Testis (tissue), 3 donors: ENCODE results near the gene SOST. TPM values are rescaled to one million over a fixed set of nuclear protein-coding genes. Genes with fewer than 3 reads are reported as not detected.

Source experiments
- DNase-seq: peaks from one replicate; pipeline ENCODE4 v3.0.0-alpha.2; 2019
- H3K27ac ChIP-seq, 2 donors: fragments of 200-600 bp; sonication (generic); one replicate each; pipeline ENCODE4 v1.5.1; 2019
- H3K27me3 ChIP-seq: fragments of 200-600 bp; sonication (generic); one replicate; pipeline ENCODE4 v1.5.1; 2019
- H3K36me3 ChIP-seq: fragments of 200-600 bp; sonication (generic); one replicate; pipeline ENCODE4 v1.5.1; 2017; ENCODE audit warnings: low read depth; ENCODE audit errors: missing control alignments
- H3K4me1 ChIP-seq: fragments of 200-600 bp; sonication (generic); one replicate; pipeline ENCODE4 v1.5.1; 2019
- H3K4me3 ChIP-seq, 2 donors: fragments of 200-600 bp; sonication (generic); one replicate each; pipeline ENCODE4 v1.5.1; 2017 to 2019
- H3K9me3 ChIP-seq: fragments of 200-600 bp; sonication (generic); one replicate; pipeline ENCODE4 v1.5.1; 2017
- POLR2A ChIP-seq: fragments of 450-650 bp; IDR thresholded peaks from one replicate; pipeline ENCODE4 v1.6.1; 2017; ENCODE audit warnings: antibody characterized with exemption, mild to moderate bottlenecking, moderate library complexity
- WGBS, 2 donors: methylation state at CpG; one replicate each; pipeline ENCODE4 v1.1.5; 2018; 5-methylcytosine and 5-hydroxymethylcytosine counted together
- intact Hi-C: fragments of 100-400 bp; cut with DNase I; formaldehyde crosslinking; loops from one replicate; pipeline ENCODE4 v1.15.1; 2023; ENCODE audit warnings: low total_unique reads
- polyA plus RNA-seq: library from polyadenylated mRNA; stranded (reverse); fragments of 350-450 nt; fragmentation: Illumina TruSeq; extraction: RNeasy Lipid Tissue Mini Kit (QIAGEN cat#74804); gene quantifications from one replicate; pipeline ENCODE4 v1.2.3, GENCODE V29; 2014; ENCODE audit warnings: low read depth, low replicate concordance; ENCODE audit not compliant: insufficient read depth
- total RNA-seq, 2 donors: library from RNA; depleted of rRNA; stranded (reverse); fragments of >200 nt; gene quantifications; one replicate each; pipeline ENCODE4 v1.2.3, GENCODE V29; 2016
- TF ChIP-seq, protein P1 (sequence below), 3 experiments: fragments of 450-650 bp in 2 of 3; fragments of 200-600 bp in 1 of 3; sonication (generic) in 1 of 3; IDR thresholded peaks; one replicate each; pipeline ENCODE4 v1.5.1; 2016 to 2019; ENCODE audit warnings: antibody characterized with exemption in 3 of 3, mild to moderate bottlenecking in 2 of 3, moderate library complexity in 1 of 3

Gene SOST
- total and polyA plus RNA-seq, 3 donors from 2014 or later, result 0.24 TPM; not detected in 2

DNA sequence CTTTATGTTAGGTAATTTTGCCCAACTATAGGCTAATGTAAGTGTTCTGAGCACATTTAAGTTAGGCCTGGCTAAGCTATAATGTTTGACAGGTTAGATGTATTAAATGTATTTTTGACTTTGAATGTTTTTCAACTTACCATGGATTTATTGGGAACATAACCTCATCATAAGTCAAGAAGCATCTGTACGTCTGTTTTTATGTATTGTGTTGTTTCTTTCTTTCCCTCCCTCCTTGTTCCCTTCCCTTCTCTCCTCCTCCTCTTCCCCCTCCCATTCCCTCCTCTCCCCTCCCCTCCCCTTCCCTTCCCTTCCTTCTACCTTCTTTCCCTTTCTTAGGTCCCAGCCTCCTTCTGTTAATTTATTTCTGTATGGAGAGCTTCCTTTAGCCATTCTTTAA is 30.9 kb upstream of the SOST start:
- Histone ChIP-seq H3K4me1 (no peaks in the 10 kb centered on the region), H3K9me3 (no peaks in the 10 kb centered on the region), H3K27ac (no peak overlapping the region), H3K36me3 (no peaks in the 10 kb centered on the region), H3K27me3 (no peaks in the 10 kb centered on the region), H3K4me3 (peak overlapping the region in 1 of 2 donors; percentile 13)
- TF ChIP-seq, protein P1, sequence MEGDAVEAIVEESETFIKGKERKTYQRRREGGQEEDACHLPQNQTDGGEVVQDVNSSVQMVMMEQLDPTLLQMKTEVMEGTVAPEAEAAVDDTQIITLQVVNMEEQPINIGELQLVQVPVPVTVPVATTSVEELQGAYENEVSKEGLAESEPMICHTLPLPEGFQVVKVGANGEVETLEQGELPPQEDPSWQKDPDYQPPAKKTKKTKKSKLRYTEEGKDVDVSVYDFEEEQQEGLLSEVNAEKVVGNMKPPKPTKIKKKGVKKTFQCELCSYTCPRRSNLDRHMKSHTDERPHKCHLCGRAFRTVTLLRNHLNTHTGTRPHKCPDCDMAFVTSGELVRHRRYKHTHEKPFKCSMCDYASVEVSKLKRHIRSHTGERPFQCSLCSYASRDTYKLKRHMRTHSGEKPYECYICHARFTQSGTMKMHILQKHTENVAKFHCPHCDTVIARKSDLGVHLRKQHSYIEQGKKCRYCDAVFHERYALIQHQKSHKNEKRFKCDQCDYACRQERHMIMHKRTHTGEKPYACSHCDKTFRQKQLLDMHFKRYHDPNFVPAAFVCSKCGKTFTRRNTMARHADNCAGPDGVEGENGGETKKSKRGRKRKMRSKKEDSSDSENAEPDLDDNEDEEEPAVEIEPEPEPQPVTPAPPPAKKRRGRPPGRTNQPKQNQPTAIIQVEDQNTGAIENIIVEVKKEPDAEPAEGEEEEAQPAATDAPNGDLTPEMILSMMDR (IDR thresholded peaks at IDR 0.05), result no peak
- no peak for TF ChIP-seq POLR2A
- intact Hi-C loops, result no loop called here
- no peak for DNase-seq
- 73 to 75% methylated on average over 1 of the region's 1 CpG for WGBS, 2 donors

DNA sequence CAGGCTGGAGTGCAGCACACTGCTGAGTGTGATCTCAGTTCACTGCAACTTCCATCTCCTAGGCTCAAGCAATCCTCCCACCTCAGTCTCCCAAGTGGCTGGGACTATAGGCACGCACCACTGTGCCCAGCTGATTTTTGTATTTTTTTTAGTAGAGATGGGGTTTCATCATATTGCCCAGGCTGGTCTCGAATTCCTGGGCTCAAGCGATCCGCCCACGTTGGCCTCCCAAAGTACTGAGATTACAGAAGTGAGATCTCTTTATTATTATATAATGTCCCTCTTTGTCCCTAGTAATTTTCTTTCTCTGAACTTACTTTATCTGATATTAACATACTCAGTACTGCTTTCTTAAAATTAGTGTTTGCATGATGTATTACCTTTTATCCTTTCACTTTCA is 29.9 kb upstream of the SOST start:
- TF ChIP-seq POLR2A, result no peak
- TF ChIP-seq, protein P1 (IDR thresholded peaks at IDR 0.05), result no peak
- intact Hi-C loops, result no loop called here
- Histone ChIP-seq H3K27me3 (no peaks in the 10 kb centered on the region), H3K9me3 (no peaks in the 10 kb centered on the region), H3K4me1 (no peaks in the 10 kb centered on the region), H3K36me3 (no peaks in the 10 kb centered on the region), H3K4me3 (peak overlapping the region in 1 of 2 donors; percentile 13), H3K27ac (no peak overlapping the region)
- 59 to 60% methylated on average over 5 of the region's 5 CpGs for WGBS, 2 donors
- no peak for DNase-seq

DNA sequence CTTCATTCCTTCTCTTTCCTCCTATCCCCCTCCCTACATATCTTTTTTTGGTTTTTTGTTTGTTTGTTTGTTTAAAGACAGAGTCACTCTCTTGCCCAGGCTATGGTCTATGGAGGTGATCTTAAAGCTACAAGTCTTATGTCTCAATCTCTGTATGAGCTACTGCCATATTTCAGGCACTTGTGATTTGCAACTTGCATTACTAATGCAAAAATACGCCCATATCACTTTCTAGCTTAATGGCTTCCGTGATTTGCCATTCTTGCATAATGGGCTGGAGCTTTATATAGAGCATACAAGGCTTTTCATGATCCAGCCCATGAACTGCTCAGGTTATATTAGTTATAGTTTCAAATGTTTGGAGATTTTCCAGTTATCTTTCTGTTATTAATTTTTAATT is 29.1 kb upstream of the SOST start:
- no peak overlapping the region for H3K27ac ChIP-seq
- WGBS, 2 donors, result 85 to 86% methylated on average over 2 of the region's 2 CpGs
- no peak for TF ChIP-seq POLR2A
- TF ChIP-seq, protein P1 (IDR thresholded peaks at IDR 0.05), result no peak
- H3K9me3 ChIP-seq, result no peaks in the 10 kb centered on the region
- DNase-seq, result no peak
- intact Hi-C loops, result no loop called here
- no peak overlapping the region for H3K4me3 ChIP-seq
- no peaks in the 10 kb centered on the region for H3K4me1 ChIP-seq
- no peaks in the 10 kb centered on the region for H3K36me3 ChIP-seq
- H3K27me3 ChIP-seq, result no peaks in the 10 kb centered on the region

DNA sequence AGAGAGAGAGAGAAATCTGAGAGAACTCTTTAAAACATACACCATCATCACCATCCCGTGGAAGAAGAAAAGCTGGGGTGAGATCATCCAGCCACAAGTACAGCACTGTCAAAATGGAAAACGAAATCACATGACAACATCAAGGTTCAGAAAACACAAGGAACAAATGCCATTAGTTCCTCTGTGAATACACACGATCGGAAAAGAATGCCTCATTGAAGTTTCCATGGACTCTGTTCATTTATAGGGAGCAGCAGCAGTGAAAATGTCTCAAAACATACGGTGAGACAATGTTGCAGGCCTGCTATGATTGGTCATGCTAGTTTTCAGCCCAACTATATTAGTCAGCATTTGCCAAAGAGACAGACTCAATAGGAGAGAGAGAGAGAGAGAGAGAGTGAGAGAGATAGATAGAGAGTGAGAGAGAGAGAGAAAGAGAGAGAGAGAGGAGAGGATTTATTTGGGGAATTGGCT is 26.1 kb upstream of the SOST start:
- WGBS, 2 donors, result 86 to 87% methylated on average over 5 of the region's 5 CpGs
- Histone ChIP-seq H3K4me1 (peaks cover 7% of the 10 kb centered on the region), H3K27me3 (no peaks in the 10 kb centered on the region), H3K4me3 (no peak overlapping the region), H3K27ac (no peak overlapping the region), H3K36me3 (no peaks in the 10 kb centered on the region), H3K9me3 (no peaks in the 10 kb centered on the region)
- DNase-seq, result no peak
- intact Hi-C loops, result no loop called here
- no peak for TF ChIP-seq POLR2A
- TF ChIP-seq, protein P1 (IDR thresholded peaks at IDR 0.05), result no peak

DNA sequence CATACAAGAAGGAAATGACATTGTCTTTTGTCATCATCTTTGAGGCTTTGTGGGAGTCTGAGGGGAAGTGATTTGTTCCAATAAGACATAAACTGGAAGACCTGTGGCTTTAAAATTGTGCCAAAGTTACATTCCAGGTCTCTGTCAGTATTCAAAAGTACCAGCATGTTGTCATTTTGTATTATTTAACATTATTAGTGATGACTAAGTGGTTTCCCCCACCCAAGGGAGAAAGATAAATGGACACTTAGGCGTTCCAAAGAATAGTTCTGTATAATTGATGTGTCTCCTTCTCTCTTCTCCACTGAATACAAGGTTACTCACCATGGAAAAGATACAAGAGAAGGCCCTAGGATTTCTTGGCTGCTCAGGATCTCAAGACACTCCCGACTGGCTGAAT is 25.5 kb upstream of the SOST start:
- H3K4me3 ChIP-seq, result no peak overlapping the region
- no peaks in the 10 kb centered on the region for H3K27me3 ChIP-seq
- intact Hi-C loops, result no loop called here
- no peak for DNase-seq
- no peak overlapping the region for H3K27ac ChIP-seq
- no peak for TF ChIP-seq POLR2A
- TF ChIP-seq, protein P1 (IDR thresholded peaks at IDR 0.05), result no peak
- peaks cover 13% of the 10 kb centered on the region for H3K4me1 ChIP-seq
- H3K9me3 ChIP-seq, result no peaks in the 10 kb centered on the region
- WGBS, 2 donors, result 61 to 67% methylated on average over 2 of the region's 2 CpGs
- H3K36me3 ChIP-seq, result no peaks in the 10 kb centered on the region
